SU-DHL-6 (cell line): ENCODE measurements around the gene TMEM59L.

ENCODE experiments used
- H2AFZ ChIP-seq: fragments of 200-600 bp; sonication (generic); 2 replicates; pipeline ENCODE4 v1.6.1; 2014; ENCODE audit warnings: low read depth, mild to moderate bottlenecking, moderate library complexity, mixed read lengths, antibody characterized with exemption, low read length; ENCODE audit not compliant: severe bottlenecking
- H3F3A ChIP-seq: fragments of 200-600 bp; shearing (Covaris generic); 2 replicates; pipeline ENCODE4 v1.6.0; 2016; ENCODE audit warnings: antibody characterized with exemption, mild to moderate bottlenecking; ENCODE audit not compliant: insufficient read depth
- H3K27ac ChIP-seq: fragments of 200-600 bp; sonication (generic); 2 replicates; pipeline ENCODE4 v1.5.1; 2016; ENCODE audit warnings: low read depth, mild to moderate bottlenecking, low read length, moderate library complexity, mixed read lengths
- H3K27me3 ChIP-seq: fragments of 200-600 bp; sonication (generic), shearing (Covaris generic); 2 replicates; pipeline ENCODE4 v1.6.0; 2014; ENCODE audit warnings: mild to moderate bottlenecking, low read length
- H3K36me3 ChIP-seq: fragments of 200-600 bp; sonication (generic); 2 replicates; pipeline ENCODE4 v1.6.1; 2014; ENCODE audit warnings: mild to moderate bottlenecking, low read length, mixed read lengths
- H3K4me2 ChIP-seq: fragments of 300-600, 200-600 bp; shearing (Covaris generic), sonication (generic); 2 replicates; pipeline ENCODE4 v1.6.0; 2014; ENCODE audit warnings: low read length, low read depth, mild to moderate bottlenecking; ENCODE audit not compliant: poor library complexity, severe bottlenecking
- H3K4me3 ChIP-seq: fragments of 200-600 bp; sonication (generic); 2 replicates; pipeline ENCODE4 v1.5.1; 2014; ENCODE audit warnings: antibody characterized with exemption, low read length, mild to moderate bottlenecking, mixed read lengths; ENCODE audit not compliant: insufficient read depth, poor library complexity, severe bottlenecking
- H3K79me2 ChIP-seq: fragments of 200-600 bp; sonication (generic); 2 replicates; pipeline ENCODE4 v1.6.1; 2014; ENCODE audit warnings: mild to moderate bottlenecking, low read length, moderate library complexity; ENCODE audit not compliant: insufficient read depth
- H3K9ac ChIP-seq: fragments of 200-600 bp; sonication (generic); 2 replicates; pipeline ENCODE4 v1.7.0; 2014; ENCODE audit warnings: mild to moderate bottlenecking, low read length
- H3K9me2 ChIP-seq: fragments of 200-600 bp; sonication (generic); replicated peaks from 2 replicates; pipeline ENCODE4 v1.6.1; 2014; ENCODE audit warnings: low read length; ENCODE audit not compliant: insufficient read depth
- H3K9me3 ChIP-seq: fragments of 200-600 bp; sonication (generic); 2 replicates; pipeline ENCODE4 v1.6.1; 2014; ENCODE audit warnings: low read length, mixed read lengths; ENCODE audit not compliant: insufficient read depth
- H4K20me1 ChIP-seq: fragments of 200-600 bp; sonication (generic); 2 replicates; pipeline ENCODE4 v1.6.1; 2014; ENCODE audit warnings: low read depth, mild to moderate bottlenecking, antibody characterized with exemption, low read length, moderate library complexity, mixed read lengths
- CTCF ChIP-seq: fragments of 200-600 bp; sonication (generic); IDR thresholded peaks from one replicate; pipeline ENCODE4 v1.5.1; 2017; ENCODE audit warnings: antibody characterized with exemption, mild to moderate bottlenecking, low read length, moderate library complexity; ENCODE audit not compliant: insufficient read depth, poor library complexity, severe bottlenecking
- EZH2phosphoT487 ChIP-seq: fragments of 200-600 bp; sonication (generic), shearing (Covaris generic); conservative IDR thresholded peaks from 2 replicates; pipeline ENCODE4 v1.6.1; 2018; ENCODE audit warnings: mild to moderate bottlenecking, antibody characterized with exemption, low read length, moderate library complexity, mixed read lengths

Gene TMEM59L

GRCh38 chr19:18593367-18594095, 19.1 kb upstream of the TMEM59L start:
- H2AFZ ChIP-seq: no peak overlapping the region
- H4K20me1 ChIP-seq: no peaks in the 10 kb centered on the region
- H3F3A ChIP-seq: peaks cover 11% of the 10 kb centered on the region
- H3K9me2 ChIP-seq: no peaks in the 10 kb centered on the region
- H3K9ac ChIP-seq: peak overlapping the region; percentile 42; the same call in 1 of the 2 replicates
- H3K27me3 ChIP-seq: no peaks in the 10 kb centered on the region
- H3K36me3 ChIP-seq: no peaks in the 10 kb centered on the region
- no peaks in the 10 kb centered on the region for H3K9me3 ChIP-seq
- TF ChIP-seq CTCF (no peak), EZH2phosphoT487 (no peak)
- H3K27ac ChIP-seq: no peak overlapping the region
- no peak overlapping the region for H3K4me3 ChIP-seq
- H3K79me2 ChIP-seq: no peaks in the 10 kb centered on the region
- peak overlapping the region; percentile 66 for H3K4me2 ChIP-seq

GRCh38 chr19:18594096-18594823, 18.4 kb upstream of the TMEM59L start:
- H3K4me3 ChIP-seq: peak overlapping the region; percentile 36
- peaks cover 11% of the 10 kb centered on the region for H3F3A ChIP-seq

GRCh38 chr19:18594824-18595373, 17.8 kb upstream of the TMEM59L start:
- H3K9me2 ChIP-seq: no peaks in the 10 kb centered on the region
- no peaks in the 10 kb centered on the region for H3K9me3 ChIP-seq
- H3K79me2 ChIP-seq: no peaks in the 10 kb centered on the region
- H3K36me3 ChIP-seq: no peaks in the 10 kb centered on the region
- H3K27ac ChIP-seq: no peak overlapping the region
- H3K27me3 ChIP-seq: no peaks in the 10 kb centered on the region
- no peak overlapping the region for H3K4me3 ChIP-seq
- H4K20me1 ChIP-seq: no peaks in the 10 kb centered on the region
- H3F3A ChIP-seq: peaks cover 8% of the 10 kb centered on the region
- TF ChIP-seq CTCF (no peak), EZH2phosphoT487 (no peak)
- peak overlapping the region; percentile 42; the same call in 1 of the 2 replicates for H3K9ac ChIP-seq
- peak overlapping the region; percentile 66 for H3K4me2 ChIP-seq
- H2AFZ ChIP-seq: no peak overlapping the region

More at GRCh38 chr19:18594096-18594823, 18.4 kb upstream of the TMEM59L start:
- Histone ChIP-seq H3K27me3 (no peaks in the 10 kb centered on the region), H3K9me3 (no peaks in the 10 kb centered on the region), H3K36me3 (no peaks in the 10 kb centered on the region), H3K27ac (no peak overlapping the region), H3K4me2 (peak overlapping the region; percentile 66), H2AFZ (peak overlapping the region; percentile 29), H4K20me1 (no peaks in the 10 kb centered on the region), H3K9me2 (no peaks in the 10 kb centered on the region), H3K9ac (peak overlapping the region; percentile 42; the same call in 1 of the 2 replicates), H3K79me2 (no peaks in the 10 kb centered on the region)
- TF ChIP-seq EZH2phosphoT487 (no peak), CTCF (peak; percentile 80)
